ENCODE measurements around the gene PRM1. TPM values are rescaled to one million over a fixed set of nuclear protein-coding genes. Genes with fewer than 3 reads are reported as not detected.

The PRM1 gene
- total and polyA plus RNA-seq, 4 donors: not detected

GRCh38 chr16:11273721-11274324 lies 7.3 kb downstream of the PRM1 start:
- Histone ChIP-seq H3K9ac (ENCODE audit: low read depth in 1 of 2, low read length in 2 of 2) (no peak overlapping the region), H3K36me3 (ENCODE audit: control insufficient read depth in 4 of 4, insufficient read depth in 3 of 4, low read depth in 1 of 4, low read length in 3 of 4) (no peaks in the 10 kb centered on the region), H3K9me3 (ENCODE audit: control insufficient read depth in 4 of 4, low read length in 3 of 4) (no peaks in the 10 kb centered on the region), H3K4me3 (ENCODE audit: low read depth in 1 of 3, low read length in 3 of 3) (no peak overlapping the region), H3K27ac (ENCODE audit: low read depth in 1 of 2, low read length in 2 of 2) (no peak overlapping the region), H3K27me3 (ENCODE audit: control insufficient read depth in 4 of 4, insufficient read depth in 4 of 4, low read length in 3 of 4) (no peaks in the 10 kb centered on the region), H3K4me1 (ENCODE audit: control insufficient read depth in 4 of 4, insufficient read depth in 4 of 4, low read length in 3 of 4) (no peaks in the 10 kb centered on the region)
- DNase-seq (ENCODE audit: low spot score): no peak
- TF ChIP-seq TAF1 (conservative IDR thresholded peaks at IDR 0.05) (no peak), RXRA (IDR thresholded peaks at IDR 0.05) (no peak), SP1 (IDR thresholded peaks at IDR 0.05) (no peak), EGR1 (IDR thresholded peaks at IDR 0.05; ENCODE audit: low read depth in 2 of 2) (no peak), HNF4G (IDR thresholded peaks at IDR 0.05) (no peak)
- TF ChIP-seq, protein P1, sequence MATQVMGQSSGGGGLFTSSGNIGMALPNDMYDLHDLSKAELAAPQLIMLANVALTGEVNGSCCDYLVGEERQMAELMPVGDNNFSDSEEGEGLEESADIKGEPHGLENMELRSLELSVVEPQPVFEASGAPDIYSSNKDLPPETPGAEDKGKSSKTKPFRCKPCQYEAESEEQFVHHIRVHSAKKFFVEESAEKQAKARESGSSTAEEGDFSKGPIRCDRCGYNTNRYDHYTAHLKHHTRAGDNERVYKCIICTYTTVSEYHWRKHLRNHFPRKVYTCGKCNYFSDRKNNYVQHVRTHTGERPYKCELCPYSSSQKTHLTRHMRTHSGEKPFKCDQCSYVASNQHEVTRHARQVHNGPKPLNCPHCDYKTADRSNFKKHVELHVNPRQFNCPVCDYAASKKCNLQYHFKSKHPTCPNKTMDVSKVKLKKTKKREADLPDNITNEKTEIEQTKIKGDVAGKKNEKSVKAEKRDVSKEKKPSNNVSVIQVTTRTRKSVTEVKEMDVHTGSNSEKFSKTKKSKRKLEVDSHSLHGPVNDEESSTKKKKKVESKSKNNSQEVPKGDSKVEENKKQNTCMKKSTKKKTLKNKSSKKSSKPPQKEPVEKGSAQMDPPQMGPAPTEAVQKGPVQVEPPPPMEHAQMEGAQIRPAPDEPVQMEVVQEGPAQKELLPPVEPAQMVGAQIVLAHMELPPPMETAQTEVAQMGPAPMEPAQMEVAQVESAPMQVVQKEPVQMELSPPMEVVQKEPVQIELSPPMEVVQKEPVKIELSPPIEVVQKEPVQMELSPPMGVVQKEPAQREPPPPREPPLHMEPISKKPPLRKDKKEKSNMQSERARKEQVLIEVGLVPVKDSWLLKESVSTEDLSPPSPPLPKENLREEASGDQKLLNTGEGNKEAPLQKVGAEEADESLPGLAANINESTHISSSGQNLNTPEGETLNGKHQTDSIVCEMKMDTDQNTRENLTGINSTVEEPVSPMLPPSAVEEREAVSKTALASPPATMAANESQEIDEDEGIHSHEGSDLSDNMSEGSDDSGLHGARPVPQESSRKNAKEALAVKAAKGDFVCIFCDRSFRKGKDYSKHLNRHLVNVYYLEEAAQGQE (IDR thresholded peaks at IDR 0.05): no peak
- TF ChIP-seq, protein P2, sequence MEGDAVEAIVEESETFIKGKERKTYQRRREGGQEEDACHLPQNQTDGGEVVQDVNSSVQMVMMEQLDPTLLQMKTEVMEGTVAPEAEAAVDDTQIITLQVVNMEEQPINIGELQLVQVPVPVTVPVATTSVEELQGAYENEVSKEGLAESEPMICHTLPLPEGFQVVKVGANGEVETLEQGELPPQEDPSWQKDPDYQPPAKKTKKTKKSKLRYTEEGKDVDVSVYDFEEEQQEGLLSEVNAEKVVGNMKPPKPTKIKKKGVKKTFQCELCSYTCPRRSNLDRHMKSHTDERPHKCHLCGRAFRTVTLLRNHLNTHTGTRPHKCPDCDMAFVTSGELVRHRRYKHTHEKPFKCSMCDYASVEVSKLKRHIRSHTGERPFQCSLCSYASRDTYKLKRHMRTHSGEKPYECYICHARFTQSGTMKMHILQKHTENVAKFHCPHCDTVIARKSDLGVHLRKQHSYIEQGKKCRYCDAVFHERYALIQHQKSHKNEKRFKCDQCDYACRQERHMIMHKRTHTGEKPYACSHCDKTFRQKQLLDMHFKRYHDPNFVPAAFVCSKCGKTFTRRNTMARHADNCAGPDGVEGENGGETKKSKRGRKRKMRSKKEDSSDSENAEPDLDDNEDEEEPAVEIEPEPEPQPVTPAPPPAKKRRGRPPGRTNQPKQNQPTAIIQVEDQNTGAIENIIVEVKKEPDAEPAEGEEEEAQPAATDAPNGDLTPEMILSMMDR (IDR thresholded peaks at IDR 0.05; ENCODE audit: low read depth, low read length, missing input control): no peak
- TF ChIP-seq, protein P3, sequence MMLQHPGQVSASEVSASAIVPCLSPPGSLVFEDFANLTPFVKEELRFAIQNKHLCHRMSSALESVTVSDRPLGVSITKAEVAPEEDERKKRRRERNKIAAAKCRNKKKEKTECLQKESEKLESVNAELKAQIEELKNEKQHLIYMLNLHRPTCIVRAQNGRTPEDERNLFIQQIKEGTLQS (IDR thresholded peaks at IDR 0.05): no peak
- WGBS: 86% methylated on average over 3 of the region's 3 CpGs

DNA sequence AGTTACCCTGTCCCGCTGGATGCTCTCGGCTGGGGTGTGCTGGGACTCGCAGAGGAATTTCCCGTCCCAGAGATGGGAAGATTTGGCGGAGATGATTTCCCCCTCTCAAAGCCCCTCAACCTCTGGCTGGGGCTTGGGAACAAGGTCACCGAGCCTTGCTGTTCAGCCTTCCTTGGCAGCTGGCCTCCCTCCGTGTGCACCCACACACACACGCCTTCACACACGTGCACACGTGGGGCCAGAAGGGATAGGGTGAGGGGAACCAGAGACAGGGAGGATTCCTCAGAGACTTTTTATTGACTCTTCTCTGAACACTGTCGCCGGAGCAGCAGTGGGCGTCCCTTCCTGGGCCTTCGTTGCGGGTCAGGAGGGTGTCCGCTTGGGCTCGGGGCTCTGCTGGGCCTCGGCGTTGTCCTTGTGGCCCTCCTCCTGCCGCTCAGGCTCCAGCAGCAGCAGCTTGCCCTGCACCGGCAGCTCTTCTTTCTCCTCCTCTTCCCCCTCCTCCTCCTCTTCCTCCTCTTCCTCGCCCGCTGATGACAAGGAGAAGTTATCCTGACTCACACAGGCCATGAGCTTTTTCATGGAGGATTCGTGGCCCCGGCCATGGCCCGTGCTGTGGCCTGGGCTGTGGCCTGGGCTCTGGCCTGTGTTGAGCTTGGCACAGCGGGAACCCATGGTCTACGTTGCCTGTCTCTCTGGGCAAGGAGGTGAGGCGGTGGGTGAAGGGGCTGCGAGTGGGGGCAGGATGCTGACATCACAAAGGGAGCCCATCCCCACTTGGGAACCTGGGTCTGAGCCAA lies 8.0 kb downstream of the PRM1 start, which contains the start of gene PRM3:
Gene PRM3 (minus strand): TSS at position 709 of the 800 bp plus-strand sequence. CDS start 34 bp downstream, at position 675.
- no peak for TF ChIP-seq RXRA (IDR thresholded peaks at IDR 0.05)
- H3K9me3 ChIP-seq (ENCODE audit: control insufficient read depth in 4 of 4, low read length in 3 of 4): no peaks in the 10 kb centered on the region
- H3K4me1 ChIP-seq (ENCODE audit: control insufficient read depth in 4 of 4, insufficient read depth in 4 of 4, low read length in 3 of 4): no peaks in the 10 kb centered on the region
- H3K9ac ChIP-seq (ENCODE audit: low read depth in 1 of 2, low read length in 2 of 2): no peak within 1 kb of the TSS
- H3K27me3 ChIP-seq (ENCODE audit: control insufficient read depth in 4 of 4, insufficient read depth in 4 of 4, low read length in 3 of 4): no peaks in the 10 kb centered on the region
- 89% methylated on average over 30 of the region's 30 CpGs for WGBS
- DNase-seq (ENCODE audit: low spot score): no peak
- H3K36me3 ChIP-seq (ENCODE audit: control insufficient read depth in 4 of 4, insufficient read depth in 3 of 4, low read depth in 1 of 4, low read length in 3 of 4): no peaks in the 10 kb centered on the region
- no peak within 1 kb of the TSS for H3K4me3 ChIP-seq (ENCODE audit: low read depth in 1 of 3, low read length in 3 of 3)
- H3K27ac ChIP-seq (ENCODE audit: low read depth in 1 of 2, low read length in 2 of 2): no peak within 1 kb of the TSS

GRCh38 chr16:11272484-11272883 lies 8.6 kb downstream of the PRM1 start:
- Histone ChIP-seq H3K4me1 (ENCODE audit: control insufficient read depth in 4 of 4, insufficient read depth in 4 of 4, low read length in 3 of 4) (no peaks in the 10 kb centered on the region), H3K9me3 (ENCODE audit: control insufficient read depth in 4 of 4, low read length in 3 of 4) (no peaks in the 10 kb centered on the region), H3K27me3 (ENCODE audit: control insufficient read depth in 4 of 4, insufficient read depth in 4 of 4, low read length in 3 of 4) (no peaks in the 10 kb centered on the region), H3K27ac (ENCODE audit: low read depth in 1 of 2, low read length in 2 of 2) (no peak overlapping the region), H3K4me3 (ENCODE audit: low read depth in 1 of 3, low read length in 3 of 3) (no peak overlapping the region), H3K9ac (ENCODE audit: low read depth in 1 of 2, low read length in 2 of 2) (no peak overlapping the region), H3K36me3 (ENCODE audit: control insufficient read depth in 4 of 4, insufficient read depth in 3 of 4, low read depth in 1 of 4, low read length in 3 of 4) (no peaks in the 10 kb centered on the region)
- TF ChIP-seq, protein P3 (IDR thresholded peaks at IDR 0.05): no peak
- TF ChIP-seq, protein P2 (IDR thresholded peaks at IDR 0.05; ENCODE audit: low read depth, low read length, missing input control): no peak
- DNase-seq (ENCODE audit: low spot score): no peak
- WGBS: 88% methylated on average over 6 of the region's 6 CpGs
